Activated CD8-positive, alpha-beta memory T cell treated with anti-CD3 and anti-CD28 coated beads, Interleukin-2, amount 50 U/mL, for 48 hours (primary cell): ENCODE results near the gene POLR1E.
"Not testable (repeated sequence)": the region's sequence is repeated elsewhere in the genome, so short reads cannot be mapped to it uniquely, and the experiment has no call there.

ENCODE experiments used
- DNase-seq: peaks from one replicate; pipeline ENCODE4 v3.0.0-alpha.2; 2020

Gene POLR1E

GRCh38 chr9:37465249-37466036 is 20.3 kb upstream of the POLR1E start, which contains the start of gene ZBTB5:
Gene ZBTB5, minus strand, starts transcription at chr9:37465450. Its CDS starts 22,899 bp downstream, at chr9:37442551.
- DNase-seq = peak; percentile 97

GRCh38 chr9:37466037-37466709 is 19.6 kb upstream of the POLR1E start:
- peak; percentile 78 for DNase-seq

DNA sequence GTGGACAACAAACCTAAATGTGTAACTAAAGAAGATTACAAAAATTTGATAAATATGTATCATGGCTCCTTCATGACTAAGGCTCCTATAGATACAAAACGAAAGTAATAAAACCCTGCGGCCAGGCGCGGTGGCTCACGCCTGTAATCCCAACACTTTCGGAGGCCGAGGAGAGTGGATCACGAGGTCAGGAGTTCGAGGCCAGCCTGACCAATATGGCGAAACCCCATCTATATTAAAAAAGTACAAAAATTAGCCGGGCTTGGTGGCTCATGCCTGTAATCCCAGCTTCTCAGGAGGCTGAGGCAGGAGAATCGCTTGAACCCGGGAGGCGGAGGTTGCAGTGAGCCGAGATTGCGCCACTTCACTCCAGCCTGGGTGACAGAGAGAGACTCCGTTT is 18.2 kb upstream of the POLR1E start:
- DNase-seq = not testable (repeated sequence)

DNA sequence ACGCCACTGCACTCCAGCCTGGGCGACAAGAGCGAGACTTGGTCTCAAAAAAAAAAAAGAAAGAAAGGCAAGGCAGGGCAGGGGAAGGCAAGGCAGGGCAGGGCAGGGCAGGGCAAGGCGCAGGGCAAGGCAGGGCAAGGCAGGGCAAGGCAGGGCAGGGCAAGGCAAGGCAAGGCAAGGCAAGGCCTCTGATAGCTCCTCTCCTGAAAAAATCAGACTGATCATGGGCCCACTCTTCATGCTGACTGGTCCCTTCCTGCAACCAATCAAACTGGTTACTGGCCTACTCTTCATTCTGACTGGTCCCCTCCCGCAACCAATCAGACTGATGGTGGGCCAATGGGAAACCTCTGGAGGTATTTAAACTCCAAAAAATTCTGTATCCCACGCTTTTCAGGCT is 17.1 kb upstream of the POLR1E start:
- no peak for DNase-seq

GRCh38 chr9:37471942-37472684 is 13.6 kb upstream of the POLR1E start:
- no peak for DNase-seq

DNA sequence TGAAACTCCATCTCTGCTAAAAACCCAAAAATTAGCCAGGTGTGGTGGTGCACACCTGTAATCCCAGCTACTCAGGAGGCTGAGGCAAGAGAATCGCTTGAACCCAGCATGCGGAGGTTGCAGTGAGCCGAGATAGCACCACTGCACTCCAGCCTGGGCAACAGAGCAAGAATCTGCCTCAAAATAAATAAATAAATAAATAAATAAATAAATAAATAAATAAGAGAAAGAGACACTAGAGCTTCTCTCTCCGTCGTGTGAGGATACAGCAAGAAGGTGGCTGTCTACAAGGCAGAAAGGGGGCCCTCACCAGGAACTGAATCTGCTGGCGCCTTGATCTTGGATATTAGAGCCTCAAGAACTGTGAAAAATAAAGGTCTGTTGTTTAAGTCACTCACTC is 11.8 kb upstream of the POLR1E start:
- not testable (repeated sequence) for DNase-seq

DNA sequence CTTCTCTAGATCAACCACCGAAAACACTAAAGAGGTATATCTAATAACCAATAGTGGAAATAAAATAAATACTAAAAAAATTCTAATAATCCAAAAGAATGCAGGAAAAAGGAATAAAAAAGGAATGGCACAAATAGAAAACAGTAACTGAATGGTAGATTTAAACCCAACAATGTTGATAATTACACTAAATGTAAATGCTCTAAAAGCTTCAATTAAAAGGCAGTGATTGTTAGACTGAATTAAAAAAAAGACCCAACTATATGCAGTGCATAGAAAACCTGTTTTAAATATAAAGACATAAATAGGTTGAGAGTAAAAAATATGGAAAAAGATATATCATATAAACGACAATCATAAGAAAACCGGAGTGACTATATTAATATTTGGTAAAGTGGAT is 11.3 kb upstream of the POLR1E start:
- DNase-seq = no peak

DNA sequence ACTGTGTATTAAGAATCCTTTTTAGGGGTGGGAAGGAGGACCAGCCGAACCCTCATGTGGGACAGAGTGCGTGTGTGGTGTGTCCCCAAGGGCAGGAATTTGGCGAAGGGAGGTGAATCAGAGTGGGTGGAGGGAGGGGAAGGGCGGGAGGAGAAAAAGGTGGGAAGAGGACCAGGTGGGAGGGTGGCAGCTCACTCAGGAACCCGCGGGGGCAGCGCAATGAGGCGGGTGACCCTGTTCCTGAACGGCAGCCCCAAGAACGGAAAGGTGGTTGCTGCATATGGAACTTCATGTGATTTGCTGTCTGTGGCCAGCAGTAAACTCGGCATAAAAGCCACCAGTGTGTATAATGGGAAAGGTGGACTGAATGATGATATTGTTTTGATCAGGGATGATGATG is 8.8 kb upstream of the POLR1E start:
- no peak for DNase-seq

- DNase-seq = not testable (repeated sequence)
These were observed 8.3 kb upstream of the POLR1E start for GRCh38 chr9:37477443-37477842.

DNA sequence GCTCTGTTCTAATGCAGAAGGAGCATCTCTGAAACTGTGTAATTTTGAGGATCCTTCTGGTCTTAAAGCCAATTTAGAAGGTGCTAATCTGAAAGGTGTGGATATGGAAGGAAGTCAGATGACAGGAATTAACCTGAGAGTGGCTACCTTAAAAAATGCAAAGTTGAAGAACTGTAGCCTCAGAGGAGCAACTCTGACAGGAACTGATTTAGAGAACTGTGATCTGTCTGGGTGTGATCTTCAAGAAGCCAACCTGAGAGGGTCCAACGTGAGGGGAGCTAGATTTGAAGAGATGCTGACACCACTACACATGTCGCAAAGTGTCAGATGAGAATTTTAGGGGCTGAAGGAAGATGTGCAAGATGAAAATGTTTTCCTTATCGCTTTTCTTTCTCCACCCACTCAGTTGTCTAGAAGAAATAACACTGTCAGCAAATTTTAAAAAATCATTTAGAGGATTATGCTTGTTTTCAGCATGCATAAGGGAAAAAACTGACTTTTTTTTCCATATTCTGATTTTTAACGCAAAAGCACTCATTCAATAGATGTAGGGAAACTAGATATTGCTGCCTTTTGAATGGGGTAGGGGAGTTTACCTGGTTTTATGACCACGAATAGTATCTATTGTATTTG is 7.6 kb upstream of the POLR1E start:
- not testable (repeated sequence) for DNase-seq

DNA sequence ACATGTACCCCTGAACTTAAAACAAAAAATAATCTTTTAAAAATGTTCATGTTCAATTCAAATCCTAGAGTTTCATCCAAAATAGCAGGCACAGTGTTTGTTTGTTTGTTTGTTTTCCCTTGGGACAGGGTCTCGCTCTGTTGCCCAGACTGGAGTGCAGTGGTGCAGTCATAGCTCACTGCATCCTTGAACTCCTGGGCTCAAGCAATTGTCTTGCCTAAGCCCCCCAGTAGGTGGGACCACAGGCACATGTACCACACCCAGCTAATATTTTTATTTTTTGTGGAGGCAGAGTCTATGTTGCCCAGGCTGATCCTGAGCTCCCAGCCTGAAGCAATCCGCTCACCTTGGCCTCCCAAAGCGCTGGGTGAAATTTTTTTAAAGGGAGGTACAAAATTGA is 5.0 kb upstream of the POLR1E start:
- DNase-seq = no peak

DNA sequence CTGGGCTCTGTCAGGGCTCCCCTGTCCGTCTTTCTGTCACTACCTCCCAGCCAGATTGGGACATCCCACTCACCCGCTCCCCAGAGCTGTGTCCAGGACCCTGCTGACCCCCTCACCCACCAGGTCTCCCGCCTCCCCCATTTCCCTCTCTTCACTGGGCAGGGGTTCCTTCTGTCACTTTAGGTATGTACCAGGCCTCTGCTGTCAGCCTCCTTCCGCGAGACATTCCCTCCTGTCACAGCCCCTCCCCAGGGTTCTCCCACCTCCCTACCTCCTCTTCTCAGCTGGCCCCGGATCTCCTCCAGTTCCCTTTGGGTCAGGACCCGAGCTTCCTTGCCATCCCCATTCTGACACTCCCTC is 488 bp downstream of the POLR1E start:
- DNase-seq = no peak

DNA sequence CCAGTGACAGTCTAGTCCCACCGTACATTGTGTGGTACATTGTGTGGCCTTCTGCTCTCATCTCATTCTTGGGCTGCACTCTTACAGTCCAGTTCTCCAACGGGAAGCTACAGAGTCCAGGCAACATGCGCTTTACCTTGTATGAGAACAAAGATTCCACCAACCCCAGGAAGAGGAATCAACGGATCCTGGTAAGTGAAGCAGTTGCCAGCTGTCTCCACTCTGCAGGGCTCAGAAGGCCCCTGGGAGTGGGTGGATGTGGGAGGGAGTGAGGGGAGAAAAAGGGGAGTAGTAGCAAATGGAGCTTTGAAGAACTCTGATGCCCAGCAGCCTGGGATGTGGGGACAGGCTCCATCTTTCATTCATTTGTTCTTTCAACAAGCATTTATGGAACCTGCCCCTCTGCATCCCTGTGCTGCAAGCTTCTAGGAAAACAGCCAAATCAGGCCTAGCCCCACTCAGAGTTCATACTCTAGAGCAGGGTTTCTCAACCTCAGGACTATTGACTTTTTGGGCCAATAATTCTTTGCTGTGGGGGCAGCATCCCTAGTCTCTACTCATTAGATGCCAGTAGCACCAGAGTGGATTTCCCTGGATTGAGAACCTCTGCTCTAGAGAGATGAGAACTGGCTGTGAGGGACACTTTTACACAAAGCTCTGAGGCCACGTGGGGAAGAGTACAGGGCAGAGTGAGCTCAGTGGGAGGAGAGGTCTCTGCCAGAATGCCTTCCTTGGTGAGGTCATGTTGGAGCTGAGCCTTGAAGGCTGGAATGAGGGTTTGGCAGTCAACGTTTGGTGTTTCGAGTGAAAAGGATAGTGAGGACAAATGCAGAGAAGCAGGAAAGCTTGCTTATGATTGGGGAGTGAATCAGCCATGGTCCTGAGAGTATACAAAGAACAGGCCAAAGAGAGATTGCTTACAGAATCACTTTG is 1.1 kb downstream of the POLR1E start:
- DNase-seq = no peak

DNA sequence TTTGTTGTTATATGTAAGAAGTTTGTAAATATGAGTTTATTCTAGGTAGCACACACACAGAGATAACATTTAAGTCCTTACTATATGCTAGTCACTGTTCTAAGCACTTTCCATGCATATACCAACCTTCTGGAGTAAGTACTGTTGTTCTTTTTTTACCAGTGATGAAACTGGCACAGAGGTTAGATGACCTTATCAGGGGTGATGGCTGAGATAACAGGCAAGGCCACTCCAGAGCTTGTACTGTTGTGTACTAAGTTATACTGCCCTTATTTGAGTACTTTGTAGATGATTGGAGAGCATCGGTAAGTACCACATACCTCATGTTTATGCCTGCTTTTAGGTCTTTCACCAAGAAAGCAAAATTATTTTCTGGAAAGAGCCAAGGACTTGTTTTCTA is 6.2 kb downstream of the POLR1E start:
- no peak for DNase-seq

GRCh38 chr9:37495571-37495970 is 9.8 kb downstream of the POLR1E start:
- DNase-seq = no peak

DNA sequence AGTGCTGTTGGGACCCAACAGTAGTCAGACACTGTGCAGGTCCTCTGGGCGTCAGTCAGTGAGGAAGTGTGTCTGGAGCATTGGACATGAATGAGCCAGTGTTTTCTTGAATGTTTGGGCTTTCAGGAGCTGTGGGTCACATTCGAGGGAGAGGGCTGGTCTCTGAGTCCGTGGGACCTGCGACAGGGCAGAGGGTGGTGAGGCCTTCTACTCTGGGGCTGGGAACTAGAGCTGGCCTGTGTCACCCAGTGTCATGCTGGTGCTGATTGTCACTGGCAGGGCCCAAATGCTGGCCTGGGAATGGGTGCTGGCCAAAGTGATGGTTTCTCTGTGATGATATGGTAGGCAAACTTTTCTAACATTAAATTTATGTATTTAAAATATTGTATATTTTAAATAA is 10.3 kb downstream of the POLR1E start:
- DNase-seq = no peak

- no peak for DNase-seq
These were observed 11.6 kb downstream of the POLR1E start for GRCh38 chr9:37497320-37497719.

- DNase-seq = no peak
These were observed 12.7 kb downstream of the POLR1E start for GRCh38 chr9:37498457-37498856.

- no peak for DNase-seq
These were observed 13.5 kb downstream of the POLR1E start for GRCh38 chr9:37499297-37499696.

- DNase-seq = no peak
These were observed 16.3 kb downstream of the POLR1E start for GRCh38 chr9:37501957-37502596.

- DNase-seq = no peak
These were observed 18.0 kb downstream of the POLR1E start for GRCh38 chr9:37503736-37504135.

GRCh38 chr9:37504605-37505004 is 18.9 kb downstream of the POLR1E start:
- DNase-seq = no peak
